ENCODE measurements around the gene MAPKAP1.
"Not testable (repeated sequence)": the region's sequence is repeated elsewhere in the genome, so short reads cannot be mapped to it uniquely, and the experiment has no call there.

MAPKAP1 gene

GRCh38 chr9:125411171-125411756 lies 295.7 kb downstream of the MAPKAP1 start:
- DNase-seq (ENCODE audit: low read depth), result no peak

DNA sequence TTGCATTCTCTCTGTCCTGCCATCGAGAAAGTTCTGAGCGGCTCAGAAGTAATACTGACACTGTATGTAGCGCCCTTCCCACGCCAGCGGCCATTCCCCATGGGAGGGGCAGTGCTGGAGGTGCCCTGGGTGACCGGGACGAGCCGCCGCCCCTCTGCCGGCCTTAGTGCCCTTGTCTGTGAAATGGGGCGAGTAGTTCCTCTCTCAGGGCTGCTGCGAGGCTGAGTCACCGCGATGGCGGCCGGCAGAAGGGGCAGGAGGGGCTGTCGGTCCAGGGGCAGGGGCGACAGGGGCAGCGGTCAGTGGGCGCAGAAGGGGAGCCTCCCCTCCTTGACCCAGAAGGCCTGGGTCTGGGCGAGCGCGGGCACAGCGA lies 296.5 kb downstream of the MAPKAP1 start:
- no peak for DNase-seq (ENCODE audit: low read depth)

DNA sequence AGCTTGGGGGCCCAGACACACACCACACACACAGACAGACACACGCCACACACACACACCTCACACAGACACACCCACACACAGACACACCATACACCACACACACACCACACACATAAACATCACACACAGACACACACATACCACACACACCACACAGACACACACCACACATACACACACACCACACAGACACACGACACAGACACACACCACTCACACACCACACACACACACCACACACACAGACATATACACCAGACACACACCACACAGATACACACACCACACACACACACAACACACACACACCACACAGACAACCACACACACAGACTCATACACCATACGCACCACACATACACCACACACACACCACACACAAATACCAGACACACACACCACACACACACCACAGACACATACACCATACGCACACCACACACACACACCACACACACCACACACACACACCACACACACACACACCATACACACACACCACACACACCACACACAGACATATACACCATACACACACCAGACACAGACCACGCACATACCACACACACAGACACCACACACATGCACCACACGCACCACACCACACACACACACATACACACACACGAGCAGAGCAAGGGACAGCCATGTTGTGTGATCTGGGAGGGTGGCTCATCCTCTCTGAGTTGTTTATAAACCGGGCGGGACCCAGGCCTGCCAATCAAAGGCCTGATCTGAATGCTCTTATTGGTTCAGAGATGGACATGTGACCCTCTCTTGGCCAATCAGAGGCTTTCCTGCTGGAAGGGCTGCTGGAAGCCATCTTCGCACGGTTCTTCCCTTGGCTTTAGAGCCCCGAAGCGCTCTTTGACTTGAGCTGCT lies 297.1 kb downstream of the MAPKAP1 start:
- no peak for DNase-seq (ENCODE audit: low read depth)

DNA sequence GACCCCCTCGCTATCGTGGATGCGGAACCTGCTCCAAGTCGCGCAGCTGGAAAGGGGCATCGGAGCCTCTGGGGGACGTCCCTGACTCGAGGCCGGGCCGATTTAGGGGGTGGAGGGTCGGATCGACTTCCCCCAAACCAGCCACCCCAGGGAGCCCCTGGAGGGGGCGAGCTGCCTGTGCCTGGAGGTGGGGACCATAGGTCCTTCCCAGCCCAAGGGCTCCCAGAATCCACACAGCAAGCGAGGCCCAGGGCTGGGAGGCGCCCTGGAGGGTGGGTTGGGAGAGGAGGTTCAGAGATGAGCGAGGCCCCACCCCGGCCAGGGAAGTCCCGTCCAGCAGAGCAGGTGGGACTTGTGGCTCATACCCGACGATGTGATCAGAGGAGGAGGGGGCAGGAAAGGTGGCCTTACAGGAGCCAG lies 297.8 kb downstream of the MAPKAP1 start:
- no peak for DNase-seq (ENCODE audit: low read depth)

DNA sequence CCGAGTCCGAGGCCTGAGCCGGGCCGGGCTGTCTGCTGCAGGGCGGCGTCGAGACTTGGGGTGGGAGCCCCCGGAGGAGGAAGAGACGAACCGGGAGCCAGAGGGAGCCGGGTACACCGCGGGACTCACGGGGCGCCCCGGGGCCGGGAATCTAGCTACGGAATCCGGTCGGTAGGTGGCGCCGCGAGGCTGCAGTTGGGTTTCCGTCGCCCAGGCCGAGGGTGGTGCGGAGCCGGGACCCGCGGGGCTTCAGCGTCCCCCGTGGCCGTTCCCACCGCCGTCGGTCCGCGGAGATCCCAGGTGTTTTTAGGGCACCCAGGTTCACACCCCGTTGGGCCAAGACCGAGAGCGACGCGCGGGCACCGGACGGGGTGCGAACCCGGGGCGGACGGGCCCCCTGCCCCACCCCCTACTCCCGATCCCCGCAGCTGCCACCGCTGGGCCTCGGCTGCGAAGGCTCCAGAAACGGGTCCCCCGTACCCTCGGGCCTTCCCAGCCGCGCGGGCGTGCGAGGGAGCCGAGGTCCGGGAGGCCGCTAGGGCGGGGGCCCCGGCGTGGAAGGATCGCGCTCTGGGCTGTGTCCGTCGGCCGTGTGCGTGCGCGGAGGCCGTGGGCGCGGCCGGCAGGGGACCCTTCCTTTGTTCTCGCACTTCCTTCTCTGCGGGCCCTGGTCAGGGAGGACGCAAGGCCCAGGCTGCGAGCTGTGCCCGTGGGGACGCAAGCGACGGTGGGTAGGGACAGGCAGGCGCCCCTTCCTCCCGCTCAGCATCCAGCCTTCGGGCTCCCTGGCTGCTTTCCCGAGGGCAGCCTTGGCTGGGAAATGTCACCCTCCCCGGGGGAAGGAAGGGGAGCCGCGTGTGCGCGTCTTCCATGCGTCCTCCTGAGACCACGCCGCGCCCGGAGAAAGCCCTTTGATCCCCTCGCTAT lies 298.8 kb downstream of the MAPKAP1 start:
- DNase-seq (ENCODE audit: low read depth), result peak; percentile 65

GRCh38 chr9:125407432-125407973 lies 299.5 kb downstream of the MAPKAP1 start:
- no peak for DNase-seq (ENCODE audit: low read depth)

GRCh38 chr9:125406810-125407087 lies 300.3 kb downstream of the MAPKAP1 start:
- no peak for DNase-seq (ENCODE audit: low read depth)

- no peak for DNase-seq (ENCODE audit: low read depth)
These were observed 300.8 kb downstream of the MAPKAP1 start for GRCh38 chr9:125405938-125406809.

DNA sequence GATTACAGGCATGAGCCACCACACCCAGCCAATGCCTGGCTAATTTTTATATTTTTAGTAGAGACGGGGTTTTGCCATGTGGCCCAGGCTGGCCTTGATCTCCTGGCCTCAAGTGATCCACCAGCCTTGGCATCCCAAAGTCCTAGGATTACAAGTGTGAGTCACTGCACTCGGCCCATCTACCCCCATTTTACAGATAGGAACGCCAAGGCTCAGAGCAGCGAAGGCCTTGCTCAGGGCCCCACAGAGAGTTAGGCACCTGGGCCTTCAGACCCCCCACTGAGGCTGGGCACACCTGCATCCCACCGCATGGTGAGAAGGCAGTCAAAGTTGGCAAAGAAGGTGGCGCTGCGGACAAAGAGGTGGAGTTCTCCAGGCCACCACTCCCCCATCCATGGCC lies 302.3 kb downstream of the MAPKAP1 start:
- DNase-seq (ENCODE audit: low read depth), result no peak

DNA sequence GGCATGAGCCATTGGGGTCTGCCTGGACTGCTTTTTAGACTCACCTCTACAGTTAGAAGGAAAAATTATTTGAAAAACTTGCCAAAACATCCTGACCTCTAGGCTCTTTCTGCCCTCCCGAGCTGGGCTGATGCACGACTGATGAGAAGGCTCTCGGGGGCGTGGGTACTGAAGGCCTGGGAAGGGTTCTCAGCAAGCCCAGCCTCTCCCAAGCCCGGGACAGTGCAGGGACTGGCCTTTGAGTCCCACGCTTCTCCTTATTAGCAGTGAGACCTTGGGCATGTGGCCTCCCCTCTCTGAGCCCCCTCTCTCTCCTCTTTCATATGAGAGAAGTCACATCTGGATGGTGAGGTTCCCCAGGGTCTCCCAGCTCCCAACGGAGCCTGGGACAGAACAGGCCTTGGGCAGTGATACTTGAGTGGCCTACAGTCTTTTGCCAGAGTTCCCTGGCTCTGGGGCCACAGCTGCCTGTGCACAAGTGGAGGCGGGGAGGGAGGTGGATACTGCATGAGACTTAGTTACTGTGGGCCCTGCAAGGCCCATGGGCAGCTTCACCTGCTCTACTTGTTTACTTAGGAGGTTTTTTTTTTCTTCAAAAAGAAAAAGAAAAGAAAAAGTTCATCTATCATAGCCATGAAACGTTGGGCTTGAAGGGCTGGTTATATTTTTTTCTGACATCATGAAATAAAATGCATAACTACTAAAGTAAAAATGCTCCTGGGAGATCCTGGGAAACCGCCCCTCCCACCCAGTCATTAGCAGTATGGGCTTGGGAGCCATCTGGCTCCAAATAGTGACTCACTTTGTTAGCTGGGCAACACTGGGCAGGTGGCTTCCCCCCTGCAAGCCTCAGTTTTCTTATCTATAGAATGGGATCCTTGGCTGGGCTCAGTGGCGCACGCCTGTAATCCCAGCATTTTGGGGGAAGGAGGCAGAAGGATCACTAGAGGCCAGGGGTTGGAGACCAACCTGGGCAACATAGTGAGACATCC lies 306.0 kb downstream of the MAPKAP1 start:
- DNase-seq (ENCODE audit: low read depth), result no peak

GRCh38 chr9:125400232-125400631 lies 306.8 kb downstream of the MAPKAP1 start:
- not testable (repeated sequence) for DNase-seq (ENCODE audit: low read depth)

GRCh38 chr9:125399666-125400065 lies 307.3 kb downstream of the MAPKAP1 start:
- no peak for DNase-seq (ENCODE audit: low read depth)

DNA sequence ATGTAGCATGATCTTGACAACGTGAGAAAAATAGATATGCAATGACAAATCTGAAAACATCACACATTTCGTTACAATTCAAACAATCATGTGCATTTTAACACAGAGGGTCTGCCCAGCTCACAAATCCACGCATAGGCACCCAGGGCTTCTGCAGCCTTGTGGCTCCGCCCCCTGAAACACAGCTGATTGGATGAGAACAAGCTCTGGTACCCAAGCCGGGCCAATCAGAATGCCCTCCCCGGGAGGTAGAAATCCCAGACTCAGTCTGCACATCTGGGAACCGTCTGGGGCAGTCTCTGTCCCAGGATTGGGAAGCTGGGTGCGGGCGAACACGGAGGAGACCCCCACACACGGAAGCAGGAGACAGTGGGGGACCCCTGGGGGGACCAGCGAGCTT lies 307.8 kb downstream of the MAPKAP1 start:
- no peak for DNase-seq (ENCODE audit: low read depth)

DNA sequence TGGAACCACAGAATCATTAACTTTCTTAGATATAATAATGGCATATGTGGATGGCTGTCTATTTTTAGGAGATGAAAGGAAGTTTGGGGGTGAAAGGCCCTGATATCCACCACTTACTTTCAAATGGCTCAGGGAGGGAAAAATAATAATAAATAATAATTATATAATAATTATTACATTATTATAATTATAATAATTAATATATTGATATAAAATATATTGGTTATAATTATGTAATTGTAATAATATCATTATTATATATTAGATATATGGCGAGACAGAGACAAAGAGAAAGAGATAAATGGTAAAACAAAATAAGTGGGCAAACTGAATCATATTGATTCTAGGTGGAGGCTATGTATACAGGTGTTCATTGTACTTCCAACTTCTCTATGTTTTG lies 308.8 kb downstream of the MAPKAP1 start:
- DNase-seq (ENCODE audit: low read depth), result no peak

- DNase-seq (ENCODE audit: low read depth), result no peak
These were observed 309.3 kb downstream of the MAPKAP1 start for GRCh38 chr9:125397736-125398135.

DNA sequence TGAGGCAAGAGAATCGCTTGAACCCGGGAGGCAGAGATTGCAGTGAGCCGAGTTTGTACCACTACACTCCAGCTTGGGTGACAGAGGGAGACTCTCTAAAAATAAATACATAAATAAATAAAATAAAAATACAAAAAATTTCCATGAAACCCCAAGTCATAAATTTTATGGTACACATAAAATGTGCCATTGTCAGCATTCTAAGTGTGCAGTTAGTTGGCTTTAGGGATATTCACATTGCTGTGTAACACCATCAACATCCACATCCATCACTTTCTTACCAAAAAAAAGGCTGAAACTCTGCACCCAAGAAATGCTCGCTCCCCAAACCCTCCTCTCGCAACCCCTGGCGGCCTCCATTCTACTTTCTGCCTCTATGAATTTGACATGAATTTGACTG lies 310.2 kb downstream of the MAPKAP1 start:
- DNase-seq (ENCODE audit: low read depth), result no peak

DNA sequence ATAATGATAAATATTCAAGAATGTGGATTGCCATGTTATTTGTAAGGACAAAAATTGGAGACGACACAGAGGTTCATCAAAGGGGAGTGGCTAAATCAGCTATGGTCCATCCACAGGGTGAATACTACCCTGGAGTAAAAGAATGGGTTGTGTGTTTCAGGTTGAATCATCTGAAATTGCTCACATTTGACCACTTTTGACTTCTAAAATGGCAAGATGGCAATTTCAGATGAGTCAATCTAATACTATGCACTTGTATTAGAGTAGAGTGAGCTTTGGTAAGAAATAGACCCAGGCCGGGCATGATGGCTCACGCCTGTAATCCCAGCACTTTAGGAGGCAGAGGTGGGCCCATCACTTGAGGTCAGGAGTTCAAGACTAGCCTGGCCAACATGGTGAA lies 313.6 kb downstream of the MAPKAP1 start:
- DNase-seq (ENCODE audit: low read depth), result no peak

- DNase-seq (ENCODE audit: low read depth), result no peak
These were observed 315.3 kb downstream of the MAPKAP1 start for GRCh38 chr9:125391704-125392103.

DNA sequence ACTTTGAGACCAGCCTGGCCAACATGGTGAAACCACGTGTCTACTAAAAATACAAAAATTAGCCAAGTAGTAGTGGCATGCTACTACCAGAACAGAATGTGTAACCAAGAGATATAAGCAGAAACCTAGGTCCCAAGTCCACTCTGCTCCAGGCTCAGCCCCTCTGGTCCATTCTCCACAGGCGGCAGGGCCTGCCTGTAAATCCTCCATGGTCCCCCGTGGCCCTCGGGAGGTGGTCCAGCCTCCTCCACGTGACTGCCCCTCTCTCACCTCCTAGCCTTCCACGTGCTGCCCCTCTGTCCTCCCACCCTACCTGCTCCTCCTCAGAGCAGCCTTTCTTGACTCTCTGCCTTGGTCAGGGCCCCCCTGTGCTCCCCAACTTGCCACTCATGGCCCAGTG lies 318.0 kb downstream of the MAPKAP1 start:
- no peak for DNase-seq (ENCODE audit: low read depth)

DNA sequence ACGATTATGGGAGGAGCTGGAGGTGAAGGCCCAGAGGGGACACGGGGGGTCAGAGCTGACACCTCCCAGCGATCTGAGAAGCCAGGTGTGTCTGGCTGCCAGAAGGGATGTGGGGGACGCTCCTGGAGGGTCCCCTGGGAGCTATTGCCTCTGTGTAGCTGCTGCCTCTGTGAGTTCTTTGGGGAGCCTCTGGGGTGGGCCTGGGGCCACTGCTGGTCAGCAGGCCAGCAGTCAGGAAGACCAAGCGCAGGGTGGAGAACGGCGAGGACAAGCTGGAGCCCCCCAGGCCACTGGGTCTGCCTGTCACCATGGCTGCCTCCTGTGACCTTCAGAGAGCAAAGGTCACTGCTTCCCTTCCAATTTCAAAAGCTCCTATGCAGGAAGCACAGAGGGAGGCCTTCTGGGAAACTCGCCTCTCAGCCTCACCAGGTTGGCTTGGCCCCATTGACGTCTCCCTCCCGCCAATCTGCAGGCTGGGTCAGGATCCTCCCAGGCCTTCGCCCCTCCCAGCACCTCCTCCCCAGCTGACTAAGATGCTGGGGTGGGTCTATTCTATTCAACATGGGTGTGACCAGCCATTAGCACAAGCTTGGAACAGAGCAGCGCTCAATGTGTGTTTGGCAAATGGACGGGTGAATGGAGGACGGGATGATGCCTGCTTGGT lies 319.0 kb downstream of the MAPKAP1 start:
- DNase-seq (ENCODE audit: low read depth), result no peak
